ENCODE data around the gene NFIL3. TPM values are rescaled to one million over a fixed set of nuclear protein-coding genes. Genes with fewer than 3 reads are reported as not detected.

NFIL3 gene
- total and polyA plus RNA-seq, 2 donors (not counting 1 experiment from before 2014, with no cell fraction given): 2.7 to 14.3 TPM

- Histone ChIP-seq H3K27ac (ENCODE audit: low read length in 2 of 2) (no peak overlapping the region), H3K36me3 (replicated peaks in 1 of 2; ENCODE audit: control extremely low read depth in 1 of 2, control insufficient read depth in 1 of 2, extremely low read depth in 1 of 2, insufficient read depth in 2 of 2, low read length in 1 of 2) (no peaks in the 10 kb centered on the region), H3K79me2 (ENCODE audit: control insufficient read depth, insufficient read depth, low read length) (peaks cover 20% of the 10 kb centered on the region), H3K4me1 (ENCODE audit: control insufficient read depth in 2 of 2, insufficient read depth in 2 of 2, low read length in 2 of 2) (peaks cover 39 to 50% of the 10 kb centered on the region in 2 donors), H3K27me3 (replicated peaks in 1 of 4; ENCODE audit: control extremely low read depth in 1 of 4, control insufficient read depth in 3 of 4, insufficient read depth in 4 of 4, low read length in 3 of 4) (peaks cover 0 to 46% (median 33%) of the 10 kb centered on the region in 4 experiments), H3K4me3 (ENCODE audit: control extremely low read depth in 1 of 5, extremely low read depth in 1 of 5, insufficient read depth in 1 of 5, low read depth in 2 of 5, low read length in 4 of 5) (peak overlapping the region in 4 of 5 experiments; percentile 16 to 91 (median 40)), H2AFZ (ENCODE audit: insufficient read depth, low read depth, low read length, poor library complexity, severe bottlenecking) (peak overlapping the region; percentile 27), H3K4me2 (replicated peaks; ENCODE audit: low read depth, low read length, poor library complexity, severe bottlenecking) (peak overlapping the region; percentile 97), H4K20me1 (ENCODE audit: control insufficient read depth, insufficient read depth, low read length, poor library complexity, severe bottlenecking) (peaks cover 25% of the 10 kb centered on the region), H3K9ac (ENCODE audit: low read length) (peak overlapping the region; percentile 46), H3K9me3 (ENCODE audit: control extremely low read depth in 1 of 3, control insufficient read depth in 2 of 3, insufficient read depth in 1 of 3, low read length in 2 of 3) (no peaks in the 10 kb centered on the region)
- ATAC-seq (ENCODE audit: low read depth): no peak
- H3K9me3 Mint-ChIP-seq (ENCODE audit: insufficient read depth): no peaks in the 10 kb centered on the region
- no peak overlapping the region for H3K27ac Mint-ChIP-seq
- TF ChIP-seq CTCF (IDR thresholded peaks at IDR 0.05) (peak; percentile 28), EZH2 (IDR thresholded peaks at IDR 0.05; ENCODE audit: borderline replicate concordance, insufficient read depth, low read depth, low read length, poor library complexity, severe bottlenecking) (peak; percentile 83)
- WGBS (ENCODE audit: insufficient coverage): 3% methylated on average over 65 of the region's 69 CpGs
- peak overlapping the region; percentile 64 for H3K4me3 Mint-ChIP-seq
- ChIA-PET POLR2A (interaction anchor here (0.7 kb wide), 1 partner anchor 309 kb away, joined by 4 read pairs; no protein-coding TSS in a partner anchor), CTCF (no interaction called here)
- peak; percentile 36 for DNase-seq
- peaks cover 41% of the 10 kb centered on the region for H3K4me1 Mint-ChIP-seq
- intact Hi-C loops (cut with micrococcal nuclease): loop anchor here (2.0 to 5.0 kb wide), 5 partner anchors 214 to 306 kb away; no protein-coding TSS in a partner anchor
- peaks cover 55% of the 10 kb centered on the region for H3K27me3 Mint-ChIP-seq
These were observed 2.4 kb downstream of the NFIL3 start for GRCh38 chr9:91421128-91421765.

DNA sequence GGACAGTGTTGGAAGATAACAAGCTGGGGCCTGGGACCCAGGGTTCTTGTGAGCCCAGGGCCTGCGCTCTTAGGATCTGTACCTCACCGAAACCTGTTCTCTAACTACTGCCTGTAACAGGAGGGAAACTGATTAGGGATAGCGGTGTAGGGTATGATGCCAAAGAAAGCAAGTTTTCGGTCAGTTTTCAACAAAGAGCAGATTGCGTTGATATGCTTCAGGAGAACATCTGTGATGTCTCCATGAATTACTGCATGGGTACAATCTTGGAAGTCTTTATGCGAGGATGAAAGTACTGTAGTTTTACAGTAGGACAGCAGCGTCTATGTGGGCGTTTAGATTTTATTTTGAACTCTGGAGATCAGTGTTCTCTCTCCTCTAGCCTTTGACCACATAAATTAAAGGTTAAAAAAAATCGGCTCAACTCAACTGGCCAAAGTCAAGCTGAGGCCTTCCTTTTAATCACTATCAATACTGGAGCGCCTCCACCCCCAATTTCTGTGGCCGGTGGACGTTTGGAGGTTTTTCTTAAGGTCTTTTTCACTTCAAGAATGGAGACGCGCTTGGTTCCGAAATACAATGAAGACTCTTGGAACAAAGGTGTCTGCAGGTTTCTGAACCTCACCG, 3.0 kb downstream of the NFIL3 start:
- TF ChIP-seq CTCF (IDR thresholded peaks at IDR 0.05) (no peak), EZH2 (IDR thresholded peaks at IDR 0.05; ENCODE audit: borderline replicate concordance, insufficient read depth, low read depth, low read length, poor library complexity, severe bottlenecking) (no peak)
- peak overlapping the region; percentile 27 for H2AFZ ChIP-seq (ENCODE audit: insufficient read depth, low read depth, low read length, poor library complexity, severe bottlenecking)
- H3K4me2 ChIP-seq (replicated peaks; ENCODE audit: low read depth, low read length, poor library complexity, severe bottlenecking): peak overlapping the region; percentile 97
- peaks cover 20% of the 10 kb centered on the region for H3K79me2 ChIP-seq (ENCODE audit: control insufficient read depth, insufficient read depth, low read length)
- H3K27me3 Mint-ChIP-seq: peaks cover 52% of the 10 kb centered on the region
- H4K20me1 ChIP-seq (ENCODE audit: control insufficient read depth, insufficient read depth, low read length, poor library complexity, severe bottlenecking): peaks cover 25% of the 10 kb centered on the region
- WGBS (ENCODE audit: insufficient coverage): 60% methylated on average over 12 of the region's 16 CpGs
- no peak overlapping the region for H3K27ac ChIP-seq (ENCODE audit: low read length in 2 of 2)
- no peaks in the 10 kb centered on the region for H3K9me3 ChIP-seq (ENCODE audit: control extremely low read depth in 1 of 3, control insufficient read depth in 2 of 3, insufficient read depth in 1 of 3, low read length in 2 of 3)
- CTCF ChIA-PET: no interaction called here
- peaks cover 0 to 46% (median 31%) of the 10 kb centered on the region in 4 experiments for H3K27me3 ChIP-seq (replicated peaks in 1 of 4; ENCODE audit: control extremely low read depth in 1 of 4, control insufficient read depth in 3 of 4, insufficient read depth in 4 of 4, low read length in 3 of 4)
- no peaks in the 10 kb centered on the region for H3K36me3 ChIP-seq (replicated peaks in 1 of 2; ENCODE audit: control extremely low read depth in 1 of 2, control insufficient read depth in 1 of 2, extremely low read depth in 1 of 2, insufficient read depth in 2 of 2, low read length in 1 of 2)
- no peak overlapping the region for H3K27ac Mint-ChIP-seq
- ATAC-seq (ENCODE audit: low read depth) (no peak), DNase-seq (no peak)
- POLR2A ChIA-PET: no interaction called here
- H3K4me1 ChIP-seq (ENCODE audit: control insufficient read depth in 2 of 2, insufficient read depth in 2 of 2, low read length in 2 of 2): peaks cover 39 to 46% of the 10 kb centered on the region in 2 donors
- peak overlapping the region; percentile 46 for H3K9ac ChIP-seq (ENCODE audit: low read length)
- intact Hi-C loops (cut with micrococcal nuclease): loop anchor here (2.0 to 5.0 kb wide), 5 partner anchors 213 to 306 kb away; no protein-coding TSS in a partner anchor
- H3K4me3 Mint-ChIP-seq: peak overlapping the region; percentile 38
- peaks cover 38% of the 10 kb centered on the region for H3K4me1 Mint-ChIP-seq
- peak overlapping the region in 2 of 5 experiments; percentile 34 to 52 for H3K4me3 ChIP-seq (ENCODE audit: control extremely low read depth in 1 of 5, extremely low read depth in 1 of 5, insufficient read depth in 1 of 5, low read depth in 2 of 5, low read length in 4 of 5)
- no peaks in the 10 kb centered on the region for H3K9me3 Mint-ChIP-seq (ENCODE audit: insufficient read depth)
